ENCODE results near the gene DCC.

The DCC gene

GRCh38 chr18:52577795-52578194 lies 237.8 kb downstream of the DCC start:
- no peak overlapping the region for H3K4me3 ChIP-seq (ENCODE audit: low read depth, low read length)

- no peak overlapping the region for H3K4me3 ChIP-seq (ENCODE audit: low read depth, low read length)
These were observed 242.1 kb downstream of the DCC start for GRCh38 chr18:52582061-52582460.

- H3K4me3 ChIP-seq (ENCODE audit: low read depth, low read length), result no peak overlapping the region
These were observed 242.5 kb downstream of the DCC start for GRCh38 chr18:52582516-52582915.

- no peak overlapping the region for H3K4me3 ChIP-seq (ENCODE audit: low read depth, low read length)
These were observed 248.9 kb downstream of the DCC start for GRCh38 chr18:52588931-52589330.

GRCh38 chr18:52596748-52597435 lies 256.9 kb downstream of the DCC start:
- no peak overlapping the region for H3K4me3 ChIP-seq (ENCODE audit: low read depth, low read length)

GRCh38 chr18:52598921-52599320 lies 258.9 kb downstream of the DCC start:
- no peak overlapping the region for H3K4me3 ChIP-seq (ENCODE audit: low read depth, low read length)

GRCh38 chr18:52602820-52603219 lies 262.8 kb downstream of the DCC start:
- H3K4me3 ChIP-seq (ENCODE audit: low read depth, low read length), result no peak overlapping the region

- no peak overlapping the region for H3K4me3 ChIP-seq (ENCODE audit: low read depth, low read length)
These were observed 265.3 kb downstream of the DCC start for GRCh38 chr18:52605345-52605744.

GRCh38 chr18:52607985-52608384 lies 268.0 kb downstream of the DCC start:
- H3K4me3 ChIP-seq (ENCODE audit: low read depth, low read length), result no peak overlapping the region

- H3K4me3 ChIP-seq (ENCODE audit: low read depth, low read length), result no peak overlapping the region
These were observed 270.6 kb downstream of the DCC start for GRCh38 chr18:52610451-52611115.

- no peak overlapping the region for H3K4me3 ChIP-seq (ENCODE audit: low read depth, low read length)
These were observed 272.4 kb downstream of the DCC start for GRCh38 chr18:52612406-52612805.

- no peak overlapping the region for H3K4me3 ChIP-seq (ENCODE audit: low read depth, low read length)
These were observed 275.3 kb downstream of the DCC start for GRCh38 chr18:52615321-52615720.

- no peak overlapping the region for H3K4me3 ChIP-seq (ENCODE audit: low read depth, low read length)
These were observed 275.9 kb downstream of the DCC start for GRCh38 chr18:52615943-52616342.

- H3K4me3 ChIP-seq (ENCODE audit: low read depth, low read length), result no peak overlapping the region
These were observed 277.9 kb downstream of the DCC start for GRCh38 chr18:52617931-52618330.

GRCh38 chr18:52620926-52621439 lies 281.0 kb downstream of the DCC start:
- no peak overlapping the region for H3K4me3 ChIP-seq (ENCODE audit: low read depth, low read length)

- H3K4me3 ChIP-seq (ENCODE audit: low read depth, low read length), result no peak overlapping the region
These were observed 284.7 kb downstream of the DCC start for GRCh38 chr18:52624702-52625101.

GRCh38 chr18:52636536-52636935 lies 296.5 kb downstream of the DCC start:
- no peak overlapping the region for H3K4me3 ChIP-seq (ENCODE audit: low read depth, low read length)

- H3K4me3 ChIP-seq (ENCODE audit: low read depth, low read length), result no peak overlapping the region
These were observed 308.2 kb downstream of the DCC start for GRCh38 chr18:52648201-52648600.

GRCh38 chr18:52652391-52652790 lies 312.4 kb downstream of the DCC start:
- no peak overlapping the region for H3K4me3 ChIP-seq (ENCODE audit: low read depth, low read length)

- no peak overlapping the region for H3K4me3 ChIP-seq (ENCODE audit: low read depth, low read length)
These were observed 317.2 kb downstream of the DCC start for GRCh38 chr18:52657043-52657805.

- H3K4me3 ChIP-seq (ENCODE audit: low read depth, low read length), result no peak overlapping the region
These were observed 327.6 kb downstream of the DCC start for GRCh38 chr18:52667463-52668065.
